CD14-positive monocyte (primary cell): Measurements from ENCODE around the gene ABAT. TPM values are rescaled to one million over a fixed set of nuclear protein-coding genes. Genes with fewer than 3 reads are reported as not detected.

Experiments
- DNase-seq, 3 donors: peaks; one replicate each; pipeline ENCODE4 v3.0.0-alpha.2; 2011 to 2022
- H2AFZ ChIP-seq: 2 replicates; pipeline ENCODE4 v1.6.0; 2012; ENCODE audit warnings: mild to moderate bottlenecking, low read depth, low read length, inconsistent platforms; ENCODE audit not compliant: insufficient read depth, poor library complexity, severe bottlenecking
- H3K27ac ChIP-seq, 2 donors: 1 replicate in 1 of 2; 2 replicates in 1 of 2; pipeline ENCODE4 v1.5.1; 2012 to 2013; ENCODE audit warnings: low read length in 2 of 2, control low read depth in 1 of 2, inconsistent platforms in 1 of 2, low read depth in 1 of 2, mild to moderate bottlenecking in 1 of 2
- H3K27me3 ChIP-seq, 2 donors: one replicate each; pipeline versions ENCODE4 v1.6.0 to v1.6.1; 2011 to 2013; ENCODE audit warnings: low read length in 2 of 2; ENCODE audit not compliant: control insufficient read depth in 2 of 2, insufficient read depth in 2 of 2
- H3K36me3 ChIP-seq, 2 donors: replicated peaks in 1 of 2; 1 replicate in 1 of 2; 2 replicates in 1 of 2; pipeline versions ENCODE4 v1.5.1 to v1.6.1; 2012 to 2013; ENCODE audit warnings: low read length in 2 of 2, control low read depth in 1 of 2, inconsistent platforms in 1 of 2, mild to moderate bottlenecking in 1 of 2; ENCODE audit not compliant: insufficient read depth in 2 of 2, control insufficient read depth in 1 of 2
- H3K4me1 ChIP-seq, 2 donors: 1 replicate in 1 of 2; 2 replicates in 1 of 2; pipeline versions ENCODE4 v1.5.1 to v1.6.1; 2012 to 2013; ENCODE audit warnings: low read length in 2 of 2, control low read depth in 1 of 2, inconsistent platforms in 1 of 2, mild to moderate bottlenecking in 1 of 2, moderate library complexity in 1 of 2; ENCODE audit not compliant: insufficient read depth in 2 of 2, control insufficient read depth in 1 of 2
- H3K4me2 ChIP-seq: replicated peaks from 2 replicates; pipeline ENCODE3; 2012; ENCODE audit warnings: low read length, moderate library complexity, mild to moderate bottlenecking; ENCODE audit not compliant: poor library complexity, severe bottlenecking; ENCODE audit errors: extremely low read depth
- H3K4me3 ChIP-seq, 3 experiments: fragments of 200-600 bp in 1 of 3; sonication (generic) in 1 of 3; replicated peaks in 1 of 3; 1 replicate in 2 of 3; 2 replicates in 1 of 3; pipeline ENCODE4 v1.5.1; 2011 to 2013; ENCODE audit warnings: low read length in 3 of 3, mild to moderate bottlenecking in 3 of 3, control low read depth in 2 of 3, low read depth in 2 of 3, inconsistent platforms in 1 of 3, moderate library complexity in 1 of 3
- H3K79me2 ChIP-seq: 2 replicates; pipeline ENCODE4 v1.6.0; 2012; ENCODE audit warnings: mild to moderate bottlenecking, control low read depth, inconsistent platforms, low read length, moderate library complexity; ENCODE audit not compliant: insufficient read depth
- H3K9ac ChIP-seq: 2 replicates; pipeline ENCODE4 v1.6.0; 2017; ENCODE audit warnings: low read length, mild to moderate bottlenecking; ENCODE audit not compliant: insufficient read depth, poor library complexity, severe bottlenecking
- H3K9me3 ChIP-seq, 2 donors: replicated peaks in 1 of 2; 1 replicate in 1 of 2; 2 replicates in 1 of 2; pipeline versions ENCODE4 v1.5.1 to v1.6.1; 2012 to 2013; ENCODE audit warnings: low read length in 2 of 2, control low read depth in 1 of 2; ENCODE audit not compliant: control insufficient read depth in 1 of 2, insufficient read depth in 1 of 2
- H4K20me1 ChIP-seq: 2 replicates; pipeline ENCODE4 v1.6.0; 2012; ENCODE audit warnings: mild to moderate bottlenecking, low read length, control low read depth, moderate library complexity; ENCODE audit not compliant: insufficient read depth
- H3K27ac Mint-ChIP-seq, 7 donors: one replicate each; pipeline ENCODE4 v1.8.0; 2020; ENCODE audit warnings: mild to moderate bottlenecking in 7 of 7, mixed read lengths in 7 of 7, moderate library complexity in 6 of 7, inconsistent platforms in 2 of 7
- H3K27me3 Mint-ChIP-seq, 3 donors: one replicate each; pipeline ENCODE4 v1.8.0; 2021 to 2022; ENCODE audit warnings: low read depth in 3 of 3, mild to moderate bottlenecking in 3 of 3, mixed read lengths in 3 of 3, moderate library complexity in 3 of 3, inconsistent platforms in 1 of 3
- H3K36me3 Mint-ChIP-seq, 2 donors: one replicate each; pipeline ENCODE4 v1.8.0; 2020; ENCODE audit warnings: mixed read lengths in 2 of 2, inconsistent platforms in 1 of 2, mild to moderate bottlenecking in 1 of 2
- H3K4me1 Mint-ChIP-seq: one replicate; pipeline ENCODE4 v1.8.0; 2020; ENCODE audit warnings: mild to moderate bottlenecking, mixed read lengths
- H3K4me3 Mint-ChIP-seq, 2 donors: one replicate each; pipeline ENCODE4 v1.8.0; 2020; ENCODE audit warnings: mild to moderate bottlenecking in 2 of 2, mixed read lengths in 2 of 2, moderate library complexity in 1 of 2
- H3K9me3 Mint-ChIP-seq, 7 donors: one replicate each; pipeline ENCODE4 v1.8.0; 2020 to 2022; ENCODE audit warnings: mixed read lengths in 7 of 7, mild to moderate bottlenecking in 6 of 7, moderate library complexity in 6 of 7, inconsistent platforms in 2 of 7
- WGBS: methylation state at CpG from one replicate; pipeline ENCODE4 v1.1.5; 2013; ENCODE audit warnings: missing lambda C conversion rate; ENCODE audit not compliant: insufficient coverage; 5-methylcytosine and 5-hydroxymethylcytosine counted together
- intact Hi-C, 2 donors: fragments of 100-400 bp; cut with micrococcal nuclease; formaldehyde crosslinking; loops; one replicate each; pipeline versions ENCODE4 v1.15.0 to v1.15.1; 2023
- polyA plus RNA-seq, 3 donors: library from polyadenylated mRNA; depleted of rRNA in 1 of 3; unstranded in 2 of 3; stranded (reverse) in 1 of 3; fragments of 300-500 nt in 2 of 3; fragments of >200 nt in 1 of 3; fragmentation: Illumina TruSeq in 2 of 3; gene quantifications; 1 replicate in 2 of 3; 2 replicates in 1 of 3; pipeline ENCODE4 v1.2.3, GENCODE V29; 2012 to 2021
- TF ChIP-seq, protein P1 (sequence below): fragments of 200-600 bp; IDR thresholded peaks from one replicate; pipeline ENCODE4 v1.8.0; 2022; ENCODE audit warnings: antibody characterized with exemption, mild to moderate bottlenecking

ABAT gene
- polyA plus RNA-seq, 3 donors, result 4.9 to 11.8 (median 8.7) TPM

GRCh38 chr16:8663192-8664089 is 11.0 kb upstream of the ABAT start:
- peaks cover 51 to 77% of the 10 kb centered on the region in 2 donors for H3K36me3 Mint-ChIP-seq
- H3K27ac ChIP-seq, result no peak overlapping the region
- H3K9ac ChIP-seq, result no peak overlapping the region
- H3K4me3 ChIP-seq, result no peak overlapping the region
- H3K4me2 ChIP-seq, result no peak overlapping the region
- H3K9me3 ChIP-seq, result no peaks in the 10 kb centered on the region
- no peak for DNase-seq
- no peaks in the 10 kb centered on the region for H3K79me2 ChIP-seq
- no peak overlapping the region for H3K4me3 Mint-ChIP-seq
- WGBS, result 93% methylated on average over 4 of the region's 9 CpGs
- no peak overlapping the region for H2AFZ ChIP-seq
- no peaks in the 10 kb centered on the region for H3K4me1 ChIP-seq
- H3K36me3 ChIP-seq, result peaks cover 47 to 53% of the 10 kb centered on the region in 2 donors
- intact Hi-C loops, result no loop called here
- H3K27ac Mint-ChIP-seq, result peak overlapping the region in 1 of 7 donors; percentile 30
- peaks cover 0 to 5% (median 0%) of the 10 kb centered on the region in 7 donors for H3K9me3 Mint-ChIP-seq
- H3K4me1 Mint-ChIP-seq, result no peaks in the 10 kb centered on the region
- H3K27me3 Mint-ChIP-seq, result no peaks in the 10 kb centered on the region
- no peaks in the 10 kb centered on the region for H4K20me1 ChIP-seq
- TF ChIP-seq, protein P1, sequence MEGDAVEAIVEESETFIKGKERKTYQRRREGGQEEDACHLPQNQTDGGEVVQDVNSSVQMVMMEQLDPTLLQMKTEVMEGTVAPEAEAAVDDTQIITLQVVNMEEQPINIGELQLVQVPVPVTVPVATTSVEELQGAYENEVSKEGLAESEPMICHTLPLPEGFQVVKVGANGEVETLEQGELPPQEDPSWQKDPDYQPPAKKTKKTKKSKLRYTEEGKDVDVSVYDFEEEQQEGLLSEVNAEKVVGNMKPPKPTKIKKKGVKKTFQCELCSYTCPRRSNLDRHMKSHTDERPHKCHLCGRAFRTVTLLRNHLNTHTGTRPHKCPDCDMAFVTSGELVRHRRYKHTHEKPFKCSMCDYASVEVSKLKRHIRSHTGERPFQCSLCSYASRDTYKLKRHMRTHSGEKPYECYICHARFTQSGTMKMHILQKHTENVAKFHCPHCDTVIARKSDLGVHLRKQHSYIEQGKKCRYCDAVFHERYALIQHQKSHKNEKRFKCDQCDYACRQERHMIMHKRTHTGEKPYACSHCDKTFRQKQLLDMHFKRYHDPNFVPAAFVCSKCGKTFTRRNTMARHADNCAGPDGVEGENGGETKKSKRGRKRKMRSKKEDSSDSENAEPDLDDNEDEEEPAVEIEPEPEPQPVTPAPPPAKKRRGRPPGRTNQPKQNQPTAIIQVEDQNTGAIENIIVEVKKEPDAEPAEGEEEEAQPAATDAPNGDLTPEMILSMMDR, result no peak
- no peaks in the 10 kb centered on the region for H3K27me3 ChIP-seq

DNA sequence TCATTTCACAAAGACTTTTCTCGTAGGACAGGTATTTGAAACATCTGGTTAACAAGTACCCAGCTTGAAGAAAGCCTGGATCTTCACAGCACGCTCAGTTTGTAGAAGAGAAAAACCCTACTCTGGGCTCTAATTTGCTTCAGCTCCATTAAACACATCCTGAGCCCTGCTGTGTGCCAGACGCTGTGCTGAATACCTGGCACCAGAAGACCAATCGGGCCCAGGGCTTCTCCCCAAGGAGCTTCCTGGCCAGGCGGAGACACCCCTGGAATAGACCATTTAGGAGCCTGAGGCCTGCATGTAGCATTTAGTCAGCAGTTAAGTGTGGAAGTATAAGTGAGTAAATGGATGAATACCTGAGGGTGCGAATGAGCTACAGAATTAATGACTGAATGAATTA is 8.9 kb upstream of the ABAT start:
- no peak for DNase-seq
- Mint-ChIP-seq H3K27ac (peak overlapping the region in 1 of 7 donors; percentile 63), H3K4me3 (no peak overlapping the region), H3K9me3 (peaks cover 0 to 5% (median 0%) of the 10 kb centered on the region in 7 donors), H3K36me3 (peaks cover 64 to 87% of the 10 kb centered on the region in 2 donors), H3K27me3 (no peaks in the 10 kb centered on the region), H3K4me1 (no peaks in the 10 kb centered on the region)
- WGBS, result 98% methylated on average over 6 of the region's 6 CpGs
- H3K4me2 ChIP-seq, result no peak overlapping the region
- H3K4me3 ChIP-seq, result no peak overlapping the region
- H3K36me3 ChIP-seq, result peaks cover 56 to 73% of the 10 kb centered on the region in 2 donors
- H3K9me3 ChIP-seq, result no peaks in the 10 kb centered on the region
- no peaks in the 10 kb centered on the region for H4K20me1 ChIP-seq
- no peak overlapping the region for H2AFZ ChIP-seq
- no peak overlapping the region for H3K27ac ChIP-seq
- no peak overlapping the region for H3K9ac ChIP-seq
- intact Hi-C loops, result loop anchor here in 1 of 2 donors (5.0 kb wide), 1 partner anchor 127 kb away; no protein-coding TSS in a partner anchor
- no peaks in the 10 kb centered on the region for H3K4me1 ChIP-seq
- TF ChIP-seq, protein P1, result no peak
- H3K79me2 ChIP-seq, result no peaks in the 10 kb centered on the region
- no peaks in the 10 kb centered on the region for H3K27me3 ChIP-seq
